Medulla oblongata (tissue), 1 donor: Measurements from ENCODE around the gene G6PC3.
A peak's percentile ranks its signal among the peaks of the same experiment; 100 is the strongest.

Source experiments
- DNase-seq: peaks from one replicate; pipeline ENCODE4 v3.0.0-alpha.2; 2015; ENCODE audit errors: extremely low spot score

Gene G6PC3

GRCh38 chr17:44123356-44124117 lies 53.0 kb downstream of the G6PC3 start, which contains the start of gene HDAC5:
HDAC5 (minus strand) TSS chr17:44123641; CDS start chr17:44117515, 6,126 bp downstream.
- peak; percentile 98 for DNase-seq

GRCh38 chr17:44124118-44124438 lies 53.5 kb downstream of the G6PC3 start:
- no peak for DNase-seq
